Ovary (tissue), 3 donors: ENCODE measurements around the gene DPEP3.

ENCODE experiments used
- EP300 ChIP-seq: sonication (generic); formaldehyde crosslinking; IDR thresholded peaks from one replicate; pipeline ENCODE4 v1.6.1; 2017; ENCODE audit warnings: antibody characterized with exemption
- POLR2A ChIP-seq: fragments of 450-650 bp; IDR thresholded peaks from one replicate; pipeline ENCODE4 v1.6.1; 2017; ENCODE audit warnings: antibody characterized with exemption, mild to moderate bottlenecking, moderate library complexity
- TF ChIP-seq, protein P1 (sequence below), 3 donors: fragments of 450-650 bp in 2 of 3; fragments of 200-600 bp in 1 of 3; IDR thresholded peaks; one replicate each; pipeline versions ENCODE4 v1.5.1 to v1.8.0; 2016 to 2022; ENCODE audit warnings: antibody characterized with exemption in 3 of 3, mild to moderate bottlenecking in 1 of 3
- donor health status: DM: no; HTN: no; CAD: no.

DNA sequence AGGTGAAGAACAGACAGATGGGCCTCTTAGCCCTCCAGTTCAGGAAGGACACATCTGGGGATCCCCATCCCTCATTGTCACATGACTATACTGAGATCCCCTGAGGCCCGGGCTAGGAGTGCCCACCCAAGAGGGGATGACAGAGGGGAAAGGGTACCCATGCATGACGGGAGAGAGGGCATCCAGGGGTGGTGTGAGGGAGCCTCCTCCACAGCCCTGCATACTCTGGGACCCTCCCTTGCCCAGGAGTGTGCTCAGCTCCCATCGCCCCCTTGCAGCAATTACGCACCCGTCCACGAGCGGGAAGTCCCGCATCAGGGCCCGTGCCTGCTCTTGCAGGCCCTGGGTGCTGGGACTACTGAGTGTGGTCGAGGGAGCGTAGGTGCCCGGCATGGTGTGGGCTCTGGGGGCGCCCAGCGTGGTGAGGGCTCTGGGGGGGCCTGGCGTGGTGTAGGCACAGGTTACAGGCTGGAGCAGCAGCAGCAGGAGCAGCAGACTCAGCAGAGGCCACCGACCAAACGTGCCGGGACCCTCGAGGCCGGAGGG lies 12.4 kb upstream of the DPEP3 start:
- TF ChIP-seq, protein P1, sequence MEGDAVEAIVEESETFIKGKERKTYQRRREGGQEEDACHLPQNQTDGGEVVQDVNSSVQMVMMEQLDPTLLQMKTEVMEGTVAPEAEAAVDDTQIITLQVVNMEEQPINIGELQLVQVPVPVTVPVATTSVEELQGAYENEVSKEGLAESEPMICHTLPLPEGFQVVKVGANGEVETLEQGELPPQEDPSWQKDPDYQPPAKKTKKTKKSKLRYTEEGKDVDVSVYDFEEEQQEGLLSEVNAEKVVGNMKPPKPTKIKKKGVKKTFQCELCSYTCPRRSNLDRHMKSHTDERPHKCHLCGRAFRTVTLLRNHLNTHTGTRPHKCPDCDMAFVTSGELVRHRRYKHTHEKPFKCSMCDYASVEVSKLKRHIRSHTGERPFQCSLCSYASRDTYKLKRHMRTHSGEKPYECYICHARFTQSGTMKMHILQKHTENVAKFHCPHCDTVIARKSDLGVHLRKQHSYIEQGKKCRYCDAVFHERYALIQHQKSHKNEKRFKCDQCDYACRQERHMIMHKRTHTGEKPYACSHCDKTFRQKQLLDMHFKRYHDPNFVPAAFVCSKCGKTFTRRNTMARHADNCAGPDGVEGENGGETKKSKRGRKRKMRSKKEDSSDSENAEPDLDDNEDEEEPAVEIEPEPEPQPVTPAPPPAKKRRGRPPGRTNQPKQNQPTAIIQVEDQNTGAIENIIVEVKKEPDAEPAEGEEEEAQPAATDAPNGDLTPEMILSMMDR (IDR thresholded peaks at IDR 0.05): no peak
- TF ChIP-seq POLR2A (no peak), EP300 (no peak)
